HG02678 (cell line): ENCODE measurements around the gene GAB4.
"Not testable (repeated sequence)": the region's sequence is repeated elsewhere in the genome, so short reads cannot be mapped to it uniquely, and the experiment has no call there.

Experiments used
- ATAC-seq: cut with Tn5 transposase; IDR thresholded peaks from one replicate; pipeline ENCODE4 v1.9.1; 2021; ENCODE audit warnings: mild to moderate bottlenecking, moderate library complexity; ENCODE audit not compliant: unreplicated experiment

Gene GAB4

GRCh38 chr22:16914911-16915310 lies 93.1 kb downstream of the GAB4 start:
- not testable (repeated sequence) for ATAC-seq

DNA sequence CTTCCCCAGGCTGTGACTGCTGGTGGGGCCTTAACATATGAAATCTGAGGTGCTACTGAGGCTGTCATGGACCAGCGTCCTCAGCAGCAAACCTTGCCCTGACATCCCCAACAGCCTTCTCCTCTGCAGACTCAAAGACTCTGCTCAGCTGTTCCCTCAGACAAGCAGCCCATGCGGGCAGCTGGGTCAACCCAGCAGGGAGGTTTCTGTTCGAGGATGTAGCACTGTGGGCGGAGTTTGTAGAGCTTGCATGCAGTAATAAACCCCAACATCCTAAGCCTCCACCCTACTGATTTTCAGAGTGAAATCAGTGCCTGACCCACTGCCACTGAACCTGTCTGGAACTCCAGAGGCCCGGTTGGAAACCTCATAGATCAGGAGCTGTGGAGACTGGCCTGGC lies 94.0 kb downstream of the GAB4 start:
- no peak for ATAC-seq

GRCh38 chr22:16912281-16912680 lies 95.7 kb downstream of the GAB4 start:
- ATAC-seq: no peak
